NCI-H2196 treated with DMSO at 0.1 percent for 48 hours (cell line): ENCODE results near the gene TRIM42.

Experiments
- DNase-seq: peaks from one replicate; lab custom pipeline; 2025; ENCODE audit not compliant: unreplicated experiment; lab: John Stamatoyannopoulos, UW

The TRIM42 gene

GRCh38 chr3:140709751-140710150 lies 31.9 kb downstream of the TRIM42 start:
- no peak for DNase-seq

DNA sequence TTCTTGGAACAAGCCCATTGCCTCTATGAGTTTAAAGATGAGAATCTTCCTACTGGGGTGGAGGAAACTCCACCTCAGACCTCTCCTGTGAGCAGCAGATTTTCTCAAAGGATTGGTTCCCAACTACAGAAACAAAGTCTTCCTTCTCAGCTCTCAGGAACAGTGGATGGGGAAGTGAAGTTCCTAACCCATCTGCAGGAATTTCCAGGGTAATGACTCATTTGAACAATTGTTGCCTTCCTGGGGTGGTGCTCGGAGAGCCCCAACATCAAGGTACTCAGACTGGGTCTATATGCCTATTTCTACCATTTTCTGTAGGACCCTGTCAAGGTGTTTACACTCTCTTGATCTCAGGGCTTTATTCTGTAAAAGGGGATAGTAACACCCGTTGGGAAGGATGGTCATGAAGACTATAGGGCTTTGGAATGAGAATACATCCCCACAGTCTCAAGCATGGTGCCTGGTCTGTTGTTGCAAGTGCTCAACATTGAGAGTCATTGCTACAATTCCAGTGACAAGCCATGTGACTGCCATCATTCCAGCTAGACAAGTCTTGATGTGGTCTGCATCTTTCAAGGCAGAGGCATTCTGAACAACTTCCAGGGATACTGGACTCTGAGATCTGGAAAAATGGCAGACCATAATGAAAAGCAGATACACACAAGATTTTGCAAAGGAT lies 33.0 kb downstream of the TRIM42 start:
- no peak for DNase-seq

DNA sequence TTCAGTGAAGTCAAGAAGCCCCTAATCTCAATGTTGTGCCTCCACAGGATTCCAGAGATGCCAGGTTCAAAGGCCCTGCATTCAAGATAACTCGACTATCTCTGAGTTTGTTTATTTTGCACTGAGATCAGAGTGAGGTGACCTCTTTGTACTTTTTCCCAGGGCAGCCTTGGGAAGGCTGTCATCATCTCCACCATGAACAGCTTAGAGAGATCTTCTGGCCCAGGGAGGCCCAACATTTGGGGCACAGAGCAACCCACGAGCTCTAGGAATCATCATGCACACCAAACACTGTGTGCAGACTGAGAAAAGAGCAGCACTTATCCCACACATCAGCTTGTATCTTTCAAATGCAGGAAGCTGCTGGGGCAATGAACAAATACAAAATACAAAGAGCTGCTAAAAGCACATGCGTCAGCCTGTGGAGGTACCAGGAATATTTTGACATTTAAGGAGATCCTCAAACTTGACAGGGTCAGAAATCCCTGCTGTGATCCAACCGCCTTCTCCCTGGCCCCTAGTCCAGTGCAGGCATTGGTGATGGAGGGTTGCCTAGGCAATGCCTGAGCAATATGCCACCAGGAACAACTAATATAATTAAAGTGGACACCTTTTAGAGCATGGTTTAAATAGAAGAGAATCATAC lies 33.6 kb downstream of the TRIM42 start:
- no peak for DNase-seq

- no peak for DNase-seq
These were observed 34.4 kb downstream of the TRIM42 start for GRCh38 chr3:140712301-140712700.

DNA sequence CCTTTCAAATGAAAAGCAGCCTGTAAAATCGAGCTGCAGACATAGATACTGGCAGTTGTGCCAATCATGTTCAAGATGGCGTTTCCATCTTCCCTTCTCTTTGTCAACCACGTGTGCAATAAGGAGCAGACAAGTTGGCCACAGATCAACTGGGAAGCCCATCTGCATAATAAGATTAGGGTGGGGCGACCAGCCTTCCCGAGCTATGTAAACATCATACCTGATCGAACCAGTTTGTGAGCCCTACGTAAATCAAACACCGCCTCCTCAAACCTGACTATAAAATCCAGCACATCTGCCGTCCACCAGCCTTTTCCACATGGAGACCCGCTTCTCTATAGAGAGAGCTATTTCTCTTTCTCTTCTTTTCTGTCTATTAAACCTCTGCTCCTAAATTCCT lies 37.2 kb downstream of the TRIM42 start:
- no peak for DNase-seq

DNA sequence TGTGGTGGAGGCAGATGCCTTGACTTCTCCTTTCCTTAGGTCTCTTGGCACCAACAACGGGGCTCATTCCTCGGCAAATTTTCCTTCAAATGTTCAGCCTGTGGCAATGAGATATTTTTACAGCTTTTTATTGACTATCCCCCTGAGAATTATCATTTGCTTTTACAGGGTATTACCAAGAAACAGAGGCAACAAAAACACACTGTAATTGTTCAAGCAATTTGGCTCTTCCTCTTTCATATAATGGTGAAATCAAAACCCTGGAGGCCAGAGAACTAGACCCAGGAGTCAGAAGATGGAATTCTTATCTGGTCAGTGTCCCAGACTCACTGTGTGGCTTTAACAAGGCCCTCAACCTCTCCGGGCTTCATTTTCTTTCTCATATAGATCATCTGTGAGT lies 40.1 kb downstream of the TRIM42 start:
- no peak for DNase-seq

DNA sequence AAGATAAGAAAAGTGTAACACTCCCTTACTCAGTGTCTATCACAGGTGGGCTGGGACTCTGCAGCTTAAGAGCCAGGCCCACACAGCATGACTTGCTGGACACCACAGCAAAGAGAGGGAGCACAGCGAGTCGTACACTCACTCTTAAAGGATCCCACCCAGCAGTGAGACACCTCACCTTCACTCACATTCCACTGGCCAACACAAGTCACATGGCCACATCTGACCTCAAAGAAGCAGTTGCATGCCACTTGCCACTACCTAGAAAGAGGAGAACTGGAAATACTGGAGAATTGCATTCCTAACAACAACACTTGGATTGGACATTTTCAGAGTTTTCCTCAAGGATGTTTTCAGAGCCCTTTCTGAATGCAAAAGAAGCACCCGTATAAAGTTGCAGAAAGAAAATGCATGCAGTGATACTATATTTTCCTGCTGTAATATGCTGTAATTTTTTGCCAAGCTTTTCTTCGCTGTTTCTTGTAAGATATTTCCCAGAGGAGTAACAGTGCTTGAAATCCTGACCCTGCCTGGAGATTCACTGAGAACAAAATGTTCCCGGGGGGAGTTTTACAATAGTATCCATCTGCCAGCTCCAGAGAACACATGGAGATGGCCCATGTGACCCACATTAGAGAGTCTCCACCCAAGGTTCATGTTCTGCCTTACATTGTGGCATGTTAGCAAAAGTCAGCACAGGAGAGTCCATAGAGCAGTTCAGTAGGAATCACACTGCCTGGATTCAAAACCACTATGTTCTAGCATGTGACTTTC lies 42.2 kb downstream of the TRIM42 start:
- DNase-seq = no peak

DNA sequence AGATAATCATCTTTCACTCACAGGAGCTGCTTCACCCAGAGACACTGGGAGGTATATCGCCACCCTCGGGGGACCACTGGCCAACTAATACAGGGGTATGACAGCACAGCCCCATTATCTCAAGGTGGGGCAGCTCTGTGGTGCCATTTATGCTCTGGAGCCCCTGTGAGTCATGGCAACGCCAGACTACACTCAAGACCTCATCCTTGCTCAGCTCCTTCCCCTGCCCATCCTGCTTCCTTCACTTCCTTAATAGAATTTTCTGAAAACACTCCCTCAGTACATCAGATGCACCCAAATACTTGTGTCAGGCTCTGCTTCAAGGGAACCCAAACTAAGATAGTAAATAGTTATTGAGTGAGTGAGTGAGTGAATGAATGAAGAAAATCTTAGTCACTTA lies 45.7 kb downstream of the TRIM42 start:
- DNase-seq = no peak

DNA sequence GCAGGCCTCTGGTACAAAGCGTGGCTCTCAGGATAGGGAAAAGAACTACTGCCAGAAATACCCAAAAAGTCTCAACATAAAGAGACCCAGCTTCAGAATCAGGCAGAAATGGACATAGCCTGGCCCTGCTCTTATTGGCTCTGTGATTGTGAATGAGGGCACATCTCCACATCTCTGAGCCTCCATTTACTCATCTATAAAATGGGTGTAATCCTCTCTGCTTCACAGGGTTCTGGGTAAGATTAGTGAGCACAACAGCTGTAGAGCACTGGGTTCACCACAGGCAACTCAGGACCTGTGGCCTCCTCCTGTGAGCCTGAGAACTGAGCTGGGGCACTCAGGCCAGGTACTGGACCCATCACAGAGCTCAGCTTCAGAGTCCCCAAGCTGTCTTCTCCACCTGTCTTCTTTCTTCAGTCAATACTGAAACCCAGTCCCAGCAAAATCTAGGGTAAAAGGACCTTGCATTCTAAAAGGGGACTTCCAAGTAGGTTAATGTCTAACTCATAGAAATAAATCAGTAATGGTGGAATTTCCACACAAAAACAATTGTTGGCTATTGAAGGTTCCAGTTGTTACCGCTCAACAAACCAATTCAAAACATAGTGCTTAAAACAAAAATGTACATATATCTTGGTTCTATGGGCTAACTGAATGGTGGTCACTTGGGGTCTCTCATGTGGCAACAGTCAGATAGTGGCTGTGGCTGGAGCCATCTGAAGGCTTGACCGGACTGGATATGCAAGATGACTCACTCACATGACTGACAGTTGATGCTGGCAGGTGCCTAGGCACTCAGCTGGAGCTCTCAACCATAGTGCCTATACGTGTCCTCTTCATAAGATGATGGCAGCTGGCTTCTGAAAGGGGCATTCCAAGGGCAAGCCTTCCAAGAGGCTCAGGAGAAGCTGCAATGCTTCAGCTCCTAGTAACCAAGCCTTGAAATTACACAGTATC lies 47.3 kb downstream of the TRIM42 start:
- DNase-seq = no peak

DNA sequence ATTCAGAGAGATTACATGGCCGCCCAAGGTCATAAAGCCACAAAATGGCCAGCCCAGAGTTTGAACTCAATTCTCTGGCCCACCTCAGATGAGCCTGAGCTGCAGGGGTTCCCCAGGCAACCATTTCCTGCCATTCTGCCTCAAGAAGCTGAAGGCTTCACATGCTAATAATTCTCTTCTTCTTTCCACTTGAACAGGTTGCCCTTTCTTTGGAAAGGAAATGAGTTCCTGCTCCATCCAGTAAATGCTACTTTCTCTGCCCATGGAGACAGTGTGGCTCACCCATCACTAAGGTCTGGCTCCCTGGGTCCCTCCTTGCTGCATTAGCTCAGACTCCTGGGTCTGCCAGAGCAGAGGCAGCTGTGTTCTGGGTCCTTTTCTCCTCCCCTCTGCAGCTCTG lies 48.2 kb downstream of the TRIM42 start:
- DNase-seq = no peak

GRCh38 chr3:140727886-140728285 lies 50.0 kb downstream of the TRIM42 start:
- DNase-seq = no peak

GRCh38 chr3:140731440-140732119 lies 53.7 kb downstream of the TRIM42 start:
- DNase-seq = no peak

- DNase-seq = no peak
These were observed 55.8 kb downstream of the TRIM42 start for GRCh38 chr3:140733623-140734022.

- no peak for DNase-seq
These were observed 59.1 kb downstream of the TRIM42 start for GRCh38 chr3:140736863-140737460.

GRCh38 chr3:140742116-140742515 lies 64.3 kb downstream of the TRIM42 start:
- no peak for DNase-seq

GRCh38 chr3:140748171-140748570 lies 70.3 kb downstream of the TRIM42 start:
- DNase-seq = no peak

GRCh38 chr3:140748903-140749302 lies 71.0 kb downstream of the TRIM42 start:
- no peak for DNase-seq
